B cell (primary cell): ENCODE data around the gene RASGRP3.

Experiments
- CTCF ChIP-seq: fragments of 200-600 bp; IDR thresholded peaks from one replicate; pipeline ENCODE4 v1.8.0; 2022; ENCODE audit warnings: antibody characterized with exemption, mild to moderate bottlenecking
- EZH2 ChIP-seq: IDR thresholded peaks from 2 replicates; pipeline ENCODE4 v1.6.1; 2012; ENCODE audit warnings: borderline replicate concordance, low read depth, mild to moderate bottlenecking, moderate library complexity, low read length; ENCODE audit not compliant: insufficient read depth, poor library complexity, severe bottlenecking

GRCh38 chr2:33535421-33535820 lies 59.0 kb downstream of the RASGRP3 start:
- TF ChIP-seq EZH2 (no peak), CTCF (no peak)
